HG03558 (cell line): Measurements from ENCODE around the gene AP5B1.

Experiments used
- ATAC-seq: cut with Tn5 transposase; IDR thresholded peaks from one replicate; pipeline ENCODE4 v1.9.1; 2021; ENCODE audit warnings: moderate number of reproducible peaks; ENCODE audit not compliant: unreplicated experiment; ENCODE audit errors: extremely low read depth

The AP5B1 gene

GRCh38 chr11:65780770-65781151, at the start of gene AP5B1:
Gene AP5B1 (minus strand): TSS chr11:65780976. CDS start chr11:65780591, 385 bp downstream.
- no peak for ATAC-seq

GRCh38 chr11:65829459-65829858, 48.7 kb upstream of the AP5B1 start:
- no peak for ATAC-seq

GRCh38 chr11:65826984-65827735, 46.4 kb upstream of the AP5B1 start:
- no peak for ATAC-seq

- ATAC-seq = no peak
Observed at GRCh38 chr11:65822776-65823528, 42.2 kb upstream of the AP5B1 start.

- no peak for ATAC-seq
Observed at GRCh38 chr11:65821107-65821506, 40.3 kb upstream of the AP5B1 start.

GRCh38 chr11:65817835-65818680, 37.3 kb upstream of the AP5B1 start:
- no peak for ATAC-seq

- no peak for ATAC-seq
Observed at GRCh38 chr11:65817312-65817834, 36.6 kb upstream of the AP5B1 start.

- ATAC-seq = no peak
Observed at GRCh38 chr11:65816696-65817095, 35.9 kb upstream of the AP5B1 start.

- no peak for ATAC-seq
Observed at GRCh38 chr11:65814986-65815565, 34.3 kb upstream of the AP5B1 start.

- no peak for ATAC-seq
Observed at GRCh38 chr11:65814131-65814985, 33.6 kb upstream of the AP5B1 start.

- ATAC-seq = no peak
Observed at GRCh38 chr11:65811764-65812475, 31.1 kb upstream of the AP5B1 start.

- no peak for ATAC-seq
Observed at GRCh38 chr11:65810046-65810868, 29.5 kb upstream of the AP5B1 start.

GRCh38 chr11:65809496-65809895, 28.7 kb upstream of the AP5B1 start:
- ATAC-seq = no peak

GRCh38 chr11:65808744-65809341, 28.1 kb upstream of the AP5B1 start:
- ATAC-seq = no peak

- no peak for ATAC-seq
Observed at GRCh38 chr11:65806979-65807378, 26.2 kb upstream of the AP5B1 start.

GRCh38 chr11:65803797-65804492, 23.2 kb upstream of the AP5B1 start:
- ATAC-seq = no peak

GRCh38 chr11:65802841-65803240, 22.1 kb upstream of the AP5B1 start:
- no peak for ATAC-seq
